HCT116 (cell line): Measurements from ENCODE around the gene ACACA.

Experiments
- CTCF ChIP-seq, 3 experiments: fragments of 200-600 bp in 1 of 3; sonication (generic) in 1 of 3; IDR thresholded peaks in 2 of 3; conservative IDR thresholded peaks in 1 of 3; 2 replicates each; pipeline ENCODE4 v1.5.1; 2012 to 2017; ENCODE audit warnings: low read depth in 2 of 3, low read length in 2 of 3, antibody characterized with exemption in 1 of 3, borderline replicate concordance in 1 of 3, control low read depth in 1 of 3, mild to moderate bottlenecking in 1 of 3, mixed read lengths in 1 of 3, mixed run types in 1 of 3, moderate library complexity in 1 of 3; ENCODE audit not compliant: insufficient read depth in 1 of 3
- EZH2 ChIP-seq: fragments of 200-600 bp; sonication (generic); IDR thresholded peaks from 2 replicates; pipeline ENCODE4 v1.6.1; 2017; ENCODE audit warnings: antibody characterized with exemption, mixed run types
- EZH2phosphoT487 ChIP-seq: fragments of 200-600 bp; IDR thresholded peaks from 2 replicates; pipeline ENCODE4 v1.6.1; 2018; ENCODE audit warnings: antibody characterized with exemption, borderline replicate concordance
- MAX ChIP-seq: IDR thresholded peaks from 2 replicates; pipeline ENCODE4 v1.6.1; 2012
- POLR2AphosphoS5 ChIP-seq: IDR thresholded peaks from 2 replicates; pipeline ENCODE4 v1.6.1; 2011; ENCODE audit warnings: mild to moderate bottlenecking, low read depth, low read length, moderate library complexity
- SIN3A ChIP-seq: IDR thresholded peaks from 2 replicates; pipeline ENCODE4 v1.6.1; 2012; ENCODE audit warnings: low read depth
- SRF ChIP-seq: IDR thresholded peaks from 2 replicates; pipeline ENCODE4 v1.6.1; 2012; ENCODE audit warnings: low read depth
- YY1 ChIP-seq: IDR thresholded peaks from 2 replicates; pipeline ENCODE4 v1.6.1; 2011; ENCODE audit warnings: low read length, low read depth, moderate library complexity, mild to moderate bottlenecking; ENCODE audit not compliant: insufficient replicate concordance; ENCODE audit errors: extremely low read depth

DNA sequence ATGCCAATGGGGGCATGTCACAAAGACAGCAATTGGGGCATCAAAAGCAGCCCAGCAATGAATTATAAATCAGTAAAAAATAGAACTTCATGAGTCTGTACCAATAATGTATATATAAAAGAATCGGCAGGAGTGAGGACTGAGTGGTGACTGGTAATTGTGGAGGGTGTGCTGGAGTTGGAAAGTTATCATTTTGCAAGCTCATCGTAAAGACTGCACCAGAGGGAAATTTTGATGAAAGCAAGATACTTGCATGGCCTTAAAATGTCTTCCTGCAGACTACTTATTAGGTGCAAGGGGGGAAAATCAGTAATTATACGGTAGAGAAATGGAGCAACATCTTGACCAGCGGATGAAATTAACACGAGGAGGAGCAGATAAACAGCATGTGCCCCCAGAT, 319.0 kb downstream of the ACACA start:
- TF ChIP-seq EZH2 (no peak), CTCF (IDR thresholded peaks at IDR 0.05 in 2 of 3, conservative IDR thresholded peaks at IDR 0.05 in 1 of 3; ENCODE audit: borderline replicate concordance in 1 of 3, insufficient read depth in 1 of 3, low read depth in 2 of 3, low read length in 2 of 3) (no peak), EZH2phosphoT487 (no peak), POLR2AphosphoS5 (no peak), SRF (no peak), SIN3A (no peak), MAX (no peak), YY1 (no peak)
